HG02610 (cell line): ENCODE data around the gene GNG5.
"Not testable (repeated sequence)": the region's sequence is repeated elsewhere in the genome, so short reads cannot be mapped to it uniquely, and the experiment has no call there.

Experiments
- ATAC-seq: cut with Tn5 transposase; IDR thresholded peaks from one replicate; pipeline ENCODE4 v1.9.1; 2021; ENCODE audit warnings: mild to moderate bottlenecking, moderate library complexity; ENCODE audit not compliant: unreplicated experiment

The GNG5 gene

GRCh38 chr1:84506002-84506728 lies at the start of gene GNG5, which contains the start of gene SPATA1:
Gene GNG5, minus strand, starts transcription at chr1:84506581. Its CDS starts 490 bp downstream, at chr1:84506091.
Gene SPATA1, plus strand, starts transcription at chr1:84506386. Its CDS starts 9,974 bp downstream, at chr1:84516360.
- ATAC-seq, result peak; percentile 79

- ATAC-seq, result no peak
Measured at GRCh38 chr1:84550826-84551225, 44.4 kb upstream of the GNG5 start.

GRCh38 chr1:84541679-84542078 lies 35.3 kb upstream of the GNG5 start:
- no peak for ATAC-seq

- ATAC-seq, result no peak
Measured at GRCh38 chr1:84540759-84541158, 34.4 kb upstream of the GNG5 start.

- ATAC-seq, result no peak
Measured at GRCh38 chr1:84539972-84540371, 33.6 kb upstream of the GNG5 start.

- no peak for ATAC-seq
Measured at GRCh38 chr1:84538599-84538998, 32.2 kb upstream of the GNG5 start.

- no peak for ATAC-seq
Measured at GRCh38 chr1:84525779-84526178, 19.4 kb upstream of the GNG5 start.

- ATAC-seq, result no peak
Measured at GRCh38 chr1:84524590-84524989, 18.2 kb upstream of the GNG5 start.

- no peak for ATAC-seq
Measured at GRCh38 chr1:84510668-84511067, 4.3 kb upstream of the GNG5 start.

- no peak for ATAC-seq
Measured at GRCh38 chr1:84510165-84510564, 3.8 kb upstream of the GNG5 start.

- ATAC-seq, result no peak
Measured at GRCh38 chr1:84509029-84509428, 2.6 kb upstream of the GNG5 start.

GRCh38 chr1:84508510-84508909 lies 2.1 kb upstream of the GNG5 start:
- no peak for ATAC-seq

GRCh38 chr1:84507887-84508286 lies 1.5 kb upstream of the GNG5 start:
- not testable (repeated sequence) for ATAC-seq

- no peak for ATAC-seq
Measured at GRCh38 chr1:84506729-84507453, 510 bp upstream of the GNG5 start.

GRCh38 chr1:84505493-84506001 lies 834 bp downstream of the GNG5 start:
- peak; percentile 17 for ATAC-seq

- peak; percentile 28 for ATAC-seq
Measured at GRCh38 chr1:84504580-84505492, 1.5 kb downstream of the GNG5 start.

GRCh38 chr1:84502927-84503326 lies 3.5 kb downstream of the GNG5 start:
- ATAC-seq, result no peak

- no peak for ATAC-seq
Measured at GRCh38 chr1:84497631-84498275, 8.6 kb downstream of the GNG5 start.

- ATAC-seq, result no peak
Measured at GRCh38 chr1:84496498-84496897, 9.9 kb downstream of the GNG5 start.

- ATAC-seq, result peak; percentile 65
Measured at GRCh38 chr1:84493747-84494146, 12.6 kb downstream of the GNG5 start.
